ENCODE data around the gene ICAM2. TPM values are rescaled to one million over a fixed set of nuclear protein-coding genes. Genes with fewer than 3 reads are reported as not detected.
"Not testable (repeated sequence)": the region's sequence is repeated elsewhere in the genome, so short reads cannot be mapped to it uniquely, and the experiment has no call there.

The ICAM2 gene
- total RNA-seq, 4 donors from 2014 or later, result 7.2 to 71.1 (median 36.7) TPM

GRCh38 chr17:64007838-64008282 lies 12.6 kb downstream of the ICAM2 start:
- 20 to 100% methylated on average over 1 of the region's 5 CpGs for WGBS, 2 donors (ENCODE audit: low coverage in 1 of 2)
- Histone ChIP-seq H3K9me3 (no peaks in the 10 kb centered on the region), H3K4me3 (no peak overlapping the region), H3K27me3 (peaks cover 24% of the 10 kb centered on the region), H3K36me3 (no peaks in the 10 kb centered on the region), H3K27ac (peak overlapping the region in 3 of 4 donors; percentile 12 to 47 (median 37)), H3K4me1 (peaks cover 0 to 36% (median 13%) of the 10 kb centered on the region in 3 donors)
- no peak for ATAC-seq
- TF ChIP-seq POLR2AphosphoS5 (IDR thresholded peaks at IDR 0.05) (no peak), EP300 (IDR thresholded peaks at IDR 0.05) (no peak), CTCF (IDR thresholded peaks at IDR 0.05) (no peak), POLR2A (IDR thresholded peaks at IDR 0.05) (no peak)

GRCh38 chr17:64007089-64007837 lies 13.2 kb downstream of the ICAM2 start:
- H3K27me3 ChIP-seq, result peaks cover 27% of the 10 kb centered on the region
- H3K36me3 ChIP-seq, H3K9me3 ChIP-seq, H3K4me3 ChIP-seq, ATAC-seq: not testable (repeated sequence)
- peak overlapping the region in 3 of 4 donors; percentile 12 to 47 (median 37) for H3K27ac ChIP-seq
- 80 to 88% methylated on average over 3 to 4 of the region's 5 CpGs for WGBS, 2 donors (ENCODE audit: low coverage in 1 of 2)
- peaks cover 0 to 36% (median 13%) of the 10 kb centered on the region in 3 donors for H3K4me1 ChIP-seq

- Histone ChIP-seq H3K27ac (peak overlapping the region in 3 of 4 donors; percentile 49 to 64 (median 60)), H3K36me3 (no peaks in the 10 kb centered on the region), H3K4me3 (peak overlapping the region in 1 of 2 donors; percentile 24), H3K9me3 (no peaks in the 10 kb centered on the region), H3K27me3 (peaks cover 34% of the 10 kb centered on the region), H3K4me1 (peaks cover 0 to 36% (median 18%) of the 10 kb centered on the region in 3 donors)
- ATAC-seq, result peak; percentile 64
- 60% methylated on average over 1 of the region's 13 CpGs; no CpG with 5 or more reads in 1 of the 2 donors for WGBS, 2 donors (ENCODE audit: low coverage in 1 of 2)
- TF ChIP-seq POLR2AphosphoS5 (IDR thresholded peaks at IDR 0.05) (peak; percentile 39), CTCF (IDR thresholded peaks at IDR 0.05) (no peak)
These were observed 13.9 kb downstream of the ICAM2 start for GRCh38 chr17:64006361-64007088.

GRCh38 chr17:64005734-64006167 lies 14.7 kb downstream of the ICAM2 start:
- Histone ChIP-seq H3K4me1 (peaks cover 0 to 36% (median 22%) of the 10 kb centered on the region in 3 donors), H3K9me3 (no peaks in the 10 kb centered on the region), H3K4me3 (peak overlapping the region in 1 of 2 donors; percentile 24), H3K27ac (peak overlapping the region in 3 of 4 donors; percentile 49 to 64 (median 64)), H3K36me3 (no peaks in the 10 kb centered on the region), H3K27me3 (peaks cover 34% of the 10 kb centered on the region)
- TF ChIP-seq EP300 (IDR thresholded peaks at IDR 0.05) (no peak), POLR2A (IDR thresholded peaks at IDR 0.05) (no peak), POLR2AphosphoS5 (IDR thresholded peaks at IDR 0.05) (no peak), CTCF (IDR thresholded peaks at IDR 0.05) (no peak)
- no peak for ATAC-seq
- WGBS, 2 donors (ENCODE audit: low coverage in 1 of 2), result 40% methylated on average over 2 of the region's 6 CpGs; no CpG with 5 or more reads in 1 of the 2 donors

GRCh38 chr17:64004903-64005733 lies 15.3 kb downstream of the ICAM2 start:
- H3K4me1 ChIP-seq, result peaks cover 0 to 36% (median 22%) of the 10 kb centered on the region in 3 donors
- peaks cover 38% of the 10 kb centered on the region for H3K27me3 ChIP-seq
- 17 to 68% methylated on average over 2 to 8 of the region's 19 CpGs for WGBS, 2 donors (ENCODE audit: low coverage in 1 of 2)
- H3K9me3 ChIP-seq, result no peaks in the 10 kb centered on the region
- peak overlapping the region in 3 of 4 donors; percentile 49 to 64 (median 64) for H3K27ac ChIP-seq
- H3K36me3 ChIP-seq, result no peaks in the 10 kb centered on the region
- peak overlapping the region in 1 of 2 donors; percentile 24 for H3K4me3 ChIP-seq
- no peak for ATAC-seq
- TF ChIP-seq EP300 (IDR thresholded peaks at IDR 0.05) (no peak), CTCF (IDR thresholded peaks at IDR 0.05) (no peak), POLR2A (IDR thresholded peaks at IDR 0.05) (no peak), POLR2AphosphoS5 (IDR thresholded peaks at IDR 0.05) (no peak)

All from gastroesophageal sphincter (tissue), 4 donors.